ENCODE data around the gene NR4A1.

The NR4A1 gene

GRCh38 chr12:52079576-52080402 lies 28.5 kb downstream of the NR4A1 start, which contains the start of gene SMIM41:
Gene SMIM41, plus strand, starts transcription at chr12:52079704. Its CDS starts 76 bp downstream, at chr12:52079780.
- no peak for TF ChIP-seq POLR2A (IDR thresholded peaks at IDR 0.05; ENCODE audit: low read length)
- TF ChIP-seq GATA1 (IDR thresholded peaks at IDR 0.05; ENCODE audit: low read depth, low read length), result no peak
- no peak for DNase-seq

DNA sequence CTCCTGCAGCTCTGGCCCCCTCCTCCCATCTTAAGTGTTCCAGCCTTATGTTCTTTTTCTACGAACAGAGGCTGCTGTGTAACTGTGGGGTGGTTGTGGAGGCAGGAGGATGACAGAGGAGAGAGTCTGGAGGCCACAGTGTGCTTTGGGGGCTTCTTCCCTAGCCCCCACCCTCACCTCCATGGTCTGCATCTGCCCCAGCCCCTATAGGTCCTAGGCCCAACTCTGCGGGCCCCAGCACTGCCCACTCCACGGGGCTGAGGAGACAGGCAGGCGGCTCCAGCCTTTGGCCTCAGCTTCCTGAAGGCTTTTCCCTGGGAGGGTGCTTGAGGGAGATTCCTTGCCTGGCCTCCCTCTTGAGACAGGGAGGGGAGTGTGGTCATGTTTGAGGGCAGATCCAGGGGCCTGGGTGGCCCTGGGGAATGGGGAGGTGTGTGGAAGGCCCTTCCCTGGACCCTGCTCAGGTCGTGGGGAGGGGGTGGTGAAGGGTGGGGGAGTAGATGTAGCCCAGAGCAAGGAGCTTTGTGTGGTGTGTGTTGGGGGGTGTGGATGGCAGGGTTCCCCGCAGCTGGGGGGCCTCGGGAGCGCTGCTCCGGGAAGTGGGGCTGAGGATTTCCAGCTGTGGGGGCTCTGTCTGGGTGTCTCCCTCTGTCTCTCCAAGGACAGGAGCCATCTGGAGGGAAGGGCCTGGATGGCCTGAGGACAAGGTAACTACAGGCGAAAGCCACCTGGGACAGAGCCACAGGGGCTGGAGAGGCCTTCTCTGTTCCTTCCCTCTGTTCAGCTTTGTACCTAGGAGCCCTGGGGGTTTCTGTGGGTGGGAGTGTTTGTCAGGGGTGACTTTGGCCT lies 29.4 kb downstream of the NR4A1 start:
- TF ChIP-seq GATA1 (IDR thresholded peaks at IDR 0.05; ENCODE audit: low read depth, low read length) (no peak), POLR2A (IDR thresholded peaks at IDR 0.05; ENCODE audit: low read length) (no peak)
- DNase-seq, result no peak

GRCh38 chr12:52081263-52081733 lies 30.1 kb downstream of the NR4A1 start:
- TF ChIP-seq GATA1 (IDR thresholded peaks at IDR 0.05; ENCODE audit: low read depth, low read length) (no peak), POLR2A (IDR thresholded peaks at IDR 0.05; ENCODE audit: low read length) (no peak)
- DNase-seq, result no peak

DNA sequence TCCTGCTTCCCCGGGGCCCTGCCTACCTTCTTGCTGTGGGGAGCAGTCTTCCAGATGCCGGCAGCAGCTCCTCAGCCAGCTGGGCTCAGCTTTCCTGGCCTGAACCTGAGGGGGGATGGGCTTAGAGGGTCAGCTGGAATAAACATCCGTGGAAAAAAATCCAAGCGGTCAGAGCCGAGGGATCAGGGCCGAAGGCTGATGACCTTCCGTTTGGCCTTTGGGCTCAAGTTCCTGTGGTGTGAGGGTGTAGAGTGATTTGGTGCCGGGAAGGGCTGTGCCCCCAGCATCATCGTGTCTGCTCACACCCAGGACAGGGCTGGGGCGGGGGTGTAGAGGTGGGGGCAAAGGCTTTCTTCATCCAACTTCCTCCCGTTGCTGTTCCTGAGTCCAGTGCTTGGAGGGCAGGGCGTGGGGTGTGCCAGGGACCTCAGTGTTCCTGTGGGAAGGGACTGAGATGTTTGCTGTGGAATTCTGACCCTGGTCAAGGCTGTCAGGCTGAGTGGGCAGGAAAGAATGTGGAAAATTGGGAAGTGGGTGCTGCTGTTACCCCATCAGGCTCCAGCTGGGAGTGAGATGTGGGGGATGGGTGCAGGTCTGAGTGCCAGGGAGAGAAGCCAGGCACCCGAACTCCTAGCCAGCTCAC lies 30.9 kb downstream of the NR4A1 start:
- TF ChIP-seq GATA1 (IDR thresholded peaks at IDR 0.05; ENCODE audit: low read depth, low read length), result no peak
- no peak for DNase-seq

- TF ChIP-seq POLR2A (IDR thresholded peaks at IDR 0.05; ENCODE audit: low read length), result no peak
- no peak for TF ChIP-seq GATA1 (IDR thresholded peaks at IDR 0.05; ENCODE audit: low read depth, low read length)
- no peak for DNase-seq
Observed at GRCh38 chr12:52082669-52082987, 31.4 kb downstream of the NR4A1 start.

DNA sequence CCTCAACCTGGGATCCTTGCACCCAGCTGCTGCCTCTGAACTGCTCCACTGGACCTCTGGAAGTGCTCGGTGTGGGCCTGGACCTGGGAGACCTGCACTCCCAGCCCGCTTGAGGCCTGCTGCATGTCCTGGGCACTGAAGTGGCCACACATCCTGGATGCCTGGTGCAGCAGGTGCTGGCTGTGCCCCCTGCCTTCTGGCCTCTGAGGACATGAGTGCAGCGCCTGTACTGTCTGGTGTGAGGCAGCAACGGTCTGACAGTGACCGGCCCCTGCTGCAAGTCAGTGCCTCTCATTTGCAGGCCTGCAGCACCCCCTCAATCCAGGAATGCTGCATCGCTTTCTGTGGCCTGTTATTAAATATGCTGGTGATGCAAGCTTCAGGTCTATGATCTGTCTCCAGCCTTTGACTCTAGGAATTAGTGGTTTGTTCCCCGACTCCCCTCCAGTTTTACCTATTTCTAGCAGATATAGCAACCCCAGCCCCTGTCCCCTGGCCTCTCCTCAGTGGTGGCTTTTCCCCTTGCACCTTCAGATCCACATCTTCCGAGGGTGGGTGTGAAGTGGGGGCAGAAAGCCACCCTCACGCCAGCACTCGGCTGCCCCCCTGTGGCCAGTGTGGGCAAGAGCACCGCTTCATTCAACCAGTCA lies 31.9 kb downstream of the NR4A1 start:
- peak; percentile 61 to 76 for DNase-seq
- TF ChIP-seq POLR2A (IDR thresholded peaks at IDR 0.05; ENCODE audit: low read length), result no peak
- no peak for TF ChIP-seq GATA1 (IDR thresholded peaks at IDR 0.05; ENCODE audit: low read depth, low read length)

GRCh38 chr12:52083638-52083996 lies 32.4 kb downstream of the NR4A1 start:
- no peak for DNase-seq
- TF ChIP-seq POLR2A (IDR thresholded peaks at IDR 0.05; ENCODE audit: low read length), result no peak
- TF ChIP-seq GATA1 (IDR thresholded peaks at IDR 0.05; ENCODE audit: low read depth, low read length), result no peak

DNA sequence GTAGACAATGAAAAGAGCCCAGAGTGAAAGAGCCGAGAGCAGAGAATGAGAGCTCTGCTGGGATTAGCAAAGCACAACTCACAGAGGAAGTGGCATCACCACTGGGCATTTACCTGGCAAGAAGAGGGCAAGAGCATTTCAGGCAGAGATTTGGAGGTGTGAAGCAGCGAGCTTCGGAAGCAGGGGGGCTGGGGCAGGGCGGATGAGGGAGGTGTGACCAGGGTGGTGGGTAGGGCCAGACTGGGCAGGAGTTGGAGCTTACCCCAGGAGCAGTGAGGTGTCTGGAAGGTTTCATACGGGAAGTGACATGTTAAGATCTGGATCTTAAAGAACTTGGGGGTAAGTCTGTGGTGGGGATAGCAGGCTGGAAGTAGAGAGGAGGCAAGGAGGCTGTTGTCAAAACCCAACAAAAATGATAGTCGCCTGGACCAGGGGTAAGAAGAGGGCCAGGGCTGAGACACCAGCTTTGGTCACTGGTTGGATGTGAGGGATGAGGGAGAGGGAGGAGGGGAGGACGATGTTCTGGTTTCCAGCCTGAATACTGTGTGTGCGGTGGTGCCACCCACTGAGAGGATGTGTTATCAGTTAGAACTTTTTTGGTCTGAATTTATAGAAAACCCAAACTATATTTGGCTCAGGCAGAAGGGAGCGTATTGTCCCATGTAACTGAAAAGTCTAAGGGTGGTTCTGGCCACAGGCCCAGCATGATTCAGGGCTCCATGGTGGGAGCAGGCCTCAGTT lies 33.4 kb downstream of the NR4A1 start:
- no peak for DNase-seq
- no peak for TF ChIP-seq POLR2A (IDR thresholded peaks at IDR 0.05; ENCODE audit: low read length)
- no peak for TF ChIP-seq GATA1 (IDR thresholded peaks at IDR 0.05; ENCODE audit: low read depth, low read length)

GRCh38 chr12:52085682-52086180 lies 34.5 kb downstream of the NR4A1 start:
- no peak for TF ChIP-seq GATA1 (IDR thresholded peaks at IDR 0.05; ENCODE audit: low read depth, low read length)
- no peak for TF ChIP-seq POLR2A (IDR thresholded peaks at IDR 0.05; ENCODE audit: low read length)
- no peak for DNase-seq

DNA sequence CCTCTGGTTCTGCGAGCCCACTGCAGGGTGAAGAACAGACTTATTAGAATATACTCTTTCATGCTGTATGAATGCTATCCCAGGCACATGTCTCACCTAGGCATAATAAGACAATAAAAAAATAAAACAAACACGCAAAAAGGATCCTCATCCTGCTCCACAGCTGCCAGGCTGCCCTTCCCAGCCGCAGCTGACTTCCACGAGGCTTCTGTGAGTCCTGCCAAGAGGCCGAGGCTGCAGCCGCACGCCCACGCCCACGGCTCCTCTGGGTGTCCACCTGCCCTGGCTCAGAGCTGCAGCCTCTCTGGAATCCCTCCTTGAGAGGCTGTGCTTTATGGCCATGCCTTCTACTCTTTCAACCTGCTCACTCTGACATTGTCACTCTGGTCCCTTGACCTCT lies 35.1 kb downstream of the NR4A1 start:
- no peak for DNase-seq
- TF ChIP-seq GATA1 (IDR thresholded peaks at IDR 0.05; ENCODE audit: low read depth, low read length) (no peak), POLR2A (IDR thresholded peaks at IDR 0.05; ENCODE audit: low read length) (no peak)

DNA sequence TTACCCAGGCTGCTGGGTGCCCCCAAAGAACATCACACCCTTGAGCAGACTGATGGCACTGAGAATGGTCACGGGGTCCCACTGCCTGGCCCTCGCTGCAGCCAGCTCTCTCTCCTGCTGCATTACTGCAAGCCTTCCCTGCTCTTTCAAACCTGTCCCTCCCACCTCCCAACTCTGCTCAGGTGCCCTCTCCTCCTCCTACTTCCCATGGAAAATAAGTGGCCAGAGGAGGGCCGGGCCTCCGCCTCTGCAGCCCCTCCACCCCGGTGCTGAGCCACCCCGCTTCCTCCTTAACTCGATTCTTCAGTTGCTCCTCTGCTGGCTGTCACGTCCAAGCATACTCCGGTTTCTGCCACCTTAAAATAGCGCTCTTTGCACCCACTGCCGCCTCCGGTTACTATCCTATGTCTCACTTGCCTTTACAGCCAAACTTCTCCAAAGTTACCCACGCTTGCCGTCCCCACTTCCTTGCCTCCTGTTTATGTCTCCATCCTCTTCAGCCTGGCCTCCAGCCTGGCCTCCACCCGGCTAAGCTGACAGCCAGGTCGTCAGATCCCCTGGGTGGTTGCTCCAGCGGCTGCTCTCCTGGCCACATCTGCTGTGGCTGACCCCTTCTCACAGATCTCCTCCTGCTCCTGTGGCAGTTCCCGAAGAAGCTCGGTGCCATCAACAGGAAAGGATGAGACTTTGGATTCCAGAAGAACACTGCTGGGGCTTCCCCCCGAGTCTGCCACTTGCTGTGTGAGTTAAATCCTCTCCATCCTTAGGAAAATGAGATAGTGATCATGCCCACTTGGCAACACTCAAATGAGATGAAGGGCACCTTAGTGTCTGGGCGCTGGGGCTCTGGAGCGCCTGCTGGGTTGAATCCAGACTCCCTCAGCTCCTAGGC lies 35.9 kb downstream of the NR4A1 start:
- no peak for DNase-seq
- TF ChIP-seq POLR2A (IDR thresholded peaks at IDR 0.05; ENCODE audit: low read length) (no peak), GATA1 (IDR thresholded peaks at IDR 0.05; ENCODE audit: low read depth, low read length) (no peak)

Data from erythroblast (primary cell).